ENCODE results near the gene CARD19.

Gene CARD19

GRCh38 chr9:93120846-93121315 is 24.9 kb downstream of the CARD19 start:
- no peak for DNase-seq (ENCODE audit: low read depth)

GRCh38 chr9:93121316-93122241 is 25.6 kb downstream of the CARD19 start:
- no peak for DNase-seq (ENCODE audit: low read depth)

GRCh38 chr9:93122721-93123221 is 26.8 kb downstream of the CARD19 start:
- DNase-seq (ENCODE audit: low read depth) = no peak

GRCh38 chr9:93123561-93124283 is 27.7 kb downstream of the CARD19 start:
- DNase-seq (ENCODE audit: low read depth) = no peak

GRCh38 chr9:93124793-93125192 is 28.8 kb downstream of the CARD19 start:
- no peak for DNase-seq (ENCODE audit: low read depth)

- no peak for DNase-seq (ENCODE audit: low read depth)
Observed at GRCh38 chr9:93125331-93125894, 29.4 kb downstream of the CARD19 start.

GRCh38 chr9:93126151-93126781 is 30.2 kb downstream of the CARD19 start:
- DNase-seq (ENCODE audit: low read depth) = no peak

- no peak for DNase-seq (ENCODE audit: low read depth)
Observed at GRCh38 chr9:93126825-93127368, 30.9 kb downstream of the CARD19 start.

GRCh38 chr9:93127395-93127911 is 31.4 kb downstream of the CARD19 start:
- no peak for DNase-seq (ENCODE audit: low read depth)

GRCh38 chr9:93128011-93128714 is 32.1 kb downstream of the CARD19 start:
- DNase-seq (ENCODE audit: low read depth) = no peak

GRCh38 chr9:93128715-93129224 is 32.8 kb downstream of the CARD19 start:
- no peak for DNase-seq (ENCODE audit: low read depth)

GRCh38 chr9:93129286-93129685 is 33.3 kb downstream of the CARD19 start:
- DNase-seq (ENCODE audit: low read depth) = no peak

- no peak for DNase-seq (ENCODE audit: low read depth)
Observed at GRCh38 chr9:93129691-93130500, 33.9 kb downstream of the CARD19 start.

- no peak for DNase-seq (ENCODE audit: low read depth)
Observed at GRCh38 chr9:93130861-93131481, 35.0 kb downstream of the CARD19 start.

GRCh38 chr9:93131599-93132286 is 35.7 kb downstream of the CARD19 start:
- no peak for DNase-seq (ENCODE audit: low read depth)

- no peak for DNase-seq (ENCODE audit: low read depth)
Observed at GRCh38 chr9:93132287-93132927, 36.4 kb downstream of the CARD19 start.

GRCh38 chr9:93132946-93133680 is 37.1 kb downstream of the CARD19 start:
- no peak for DNase-seq (ENCODE audit: low read depth)

- no peak for DNase-seq (ENCODE audit: low read depth)
Observed at GRCh38 chr9:93133681-93134014, 37.6 kb downstream of the CARD19 start.
